Neutrophil (primary cell): ENCODE data around the gene GID8.

Experiments
- H3K27ac ChIP-seq: fragments of 200-600 bp; sonication (generic); 2 replicates; pipeline ENCODE4 v1.5.1; 2016; ENCODE audit warnings: mild to moderate bottlenecking, moderate library complexity
- H3K27me3 ChIP-seq: fragments of 200-600 bp; sonication (generic); 2 replicates; pipeline ENCODE4 v1.6.0; 2016; ENCODE audit warnings: mild to moderate bottlenecking
- H3K36me3 ChIP-seq: fragments of 200-600 bp; sonication (generic); 2 replicates; pipeline ENCODE4 v1.5.1; 2017
- H3K4me1 ChIP-seq, 2 experiments: fragments of 200-600 bp in 1 of 2; sonication (generic) in 1 of 2; 1 replicate in 1 of 2; 2 replicates in 1 of 2; pipeline versions ENCODE4 v1.5.1 to v1.6.1; 2013 to 2016; ENCODE audit warnings: low read depth in 1 of 2, low read length in 1 of 2, mild to moderate bottlenecking in 1 of 2, moderate library complexity in 1 of 2; ENCODE audit not compliant: control insufficient read depth in 1 of 2, insufficient read depth in 1 of 2
- H3K4me3 ChIP-seq, 2 experiments: fragments of 200-600 bp in 1 of 2; sonication (generic) in 1 of 2; 1 replicate in 1 of 2; 2 replicates in 1 of 2; pipeline ENCODE4 v1.5.1; 2013 to 2016; ENCODE audit warnings: low read depth in 1 of 2, low read length in 1 of 2, mild to moderate bottlenecking in 1 of 2, moderate library complexity in 1 of 2
- H3K9me3 ChIP-seq: fragments of 200-600 bp; sonication (generic); 2 replicates; pipeline ENCODE4 v1.5.1; 2016
- CTCF ChIP-seq: fragments of 200-600 bp; sonication (generic); IDR thresholded peaks from 2 replicates; pipeline ENCODE4 v1.5.1; 2016; ENCODE audit warnings: antibody characterized with exemption

The GID8 gene

GRCh38 chr20:62890444-62890843, 47.5 kb upstream of the GID8 start:
- TF ChIP-seq CTCF: no peak
- H3K27me3 ChIP-seq: no peaks in the 10 kb centered on the region
- H3K4me3 ChIP-seq: no peak overlapping the region
- H3K36me3 ChIP-seq: peaks cover 100% of the 10 kb centered on the region
- H3K27ac ChIP-seq: no peak overlapping the region
- no peaks in the 10 kb centered on the region for H3K9me3 ChIP-seq
- no peaks in the 10 kb centered on the region for H3K4me1 ChIP-seq

GRCh38 chr20:62891111-62891510, 46.8 kb upstream of the GID8 start:
- peaks cover 100% of the 10 kb centered on the region for H3K36me3 ChIP-seq
- no peaks in the 10 kb centered on the region for H3K27me3 ChIP-seq
- no peak for TF ChIP-seq CTCF
- no peak overlapping the region for H3K27ac ChIP-seq
- H3K9me3 ChIP-seq: no peaks in the 10 kb centered on the region
- H3K4me1 ChIP-seq: no peaks in the 10 kb centered on the region
- H3K4me3 ChIP-seq: no peak overlapping the region

- Histone ChIP-seq H3K9me3 (no peaks in the 10 kb centered on the region), H3K27ac (no peak overlapping the region), H3K27me3 (no peaks in the 10 kb centered on the region), H3K36me3 (peaks cover 98% of the 10 kb centered on the region), H3K4me3 (no peak overlapping the region), H3K4me1 (no peaks in the 10 kb centered on the region)
- no peak for TF ChIP-seq CTCF
These were observed 45.3 kb upstream of the GID8 start for GRCh38 chr20:62892348-62893304.

- Histone ChIP-seq H3K36me3 (peaks cover 87% of the 10 kb centered on the region), H3K4me3 (no peak overlapping the region), H3K27ac (no peak overlapping the region), H3K27me3 (no peaks in the 10 kb centered on the region), H3K9me3 (no peaks in the 10 kb centered on the region), H3K4me1 (no peaks in the 10 kb centered on the region)
- no peak for TF ChIP-seq CTCF
These were observed 44.2 kb upstream of the GID8 start for GRCh38 chr20:62893700-62894099.

- Histone ChIP-seq H3K36me3 (peaks cover 81% of the 10 kb centered on the region), H3K4me1 (no peaks in the 10 kb centered on the region), H3K4me3 (no peak overlapping the region), H3K9me3 (no peaks in the 10 kb centered on the region), H3K27me3 (no peaks in the 10 kb centered on the region), H3K27ac (no peak overlapping the region)
- no peak for TF ChIP-seq CTCF
These were observed 43.7 kb upstream of the GID8 start for GRCh38 chr20:62894261-62894660.
